ENCODE measurements around the gene SCYL3.

DNA sequence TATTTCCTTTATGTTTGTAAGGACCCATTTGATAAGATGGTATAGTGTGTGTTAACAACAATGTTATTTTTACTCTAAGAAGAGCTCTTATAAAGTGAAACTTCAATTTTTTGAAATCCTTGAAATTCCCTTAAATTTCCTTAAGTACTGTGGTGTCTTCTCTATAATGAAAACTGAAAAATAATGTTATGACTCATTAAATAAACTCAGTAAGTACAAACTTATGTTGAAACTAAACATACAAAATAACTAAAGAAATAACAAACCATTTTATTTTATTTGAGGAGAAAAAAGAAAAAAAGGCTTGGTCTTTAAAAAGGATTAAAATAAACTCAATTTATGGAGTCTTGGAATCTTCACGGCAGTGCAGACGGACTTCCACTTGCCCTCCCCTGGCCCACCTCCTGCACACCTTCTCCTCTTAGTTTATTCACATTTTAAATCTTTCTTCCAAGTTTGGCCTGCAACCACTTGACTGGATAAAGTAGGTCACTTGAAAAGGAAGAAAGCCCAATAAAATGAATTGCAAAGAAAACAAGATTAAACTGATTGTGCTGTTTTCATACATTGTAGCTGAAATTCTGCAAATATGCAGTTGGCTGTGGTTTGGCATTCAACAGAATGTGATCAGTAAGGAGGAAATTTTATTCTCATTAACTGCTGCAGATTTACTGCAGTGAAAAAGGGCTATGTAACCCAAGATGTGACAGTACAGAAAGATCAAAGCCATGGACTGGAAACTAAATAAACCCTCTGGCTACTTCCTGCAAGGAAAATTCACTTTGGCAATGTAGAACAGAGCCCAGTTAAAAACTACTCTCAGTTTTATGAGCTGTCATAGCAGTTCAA is 48.5 kb upstream of the SCYL3 start:
- no peak for TF ChIP-seq POLR2AphosphoS5 (IDR thresholded peaks at IDR 0.05)
- no peak for TF ChIP-seq CTCF (IDR thresholded peaks at IDR 0.05)
- TF ChIP-seq POLR2A (IDR thresholded peaks at IDR 0.05) = no peak
- TF ChIP-seq EP300 (IDR thresholded peaks at IDR 0.05) = no peak
